CD4-positive, CD25-positive, alpha-beta regulatory T cell (primary cell): ENCODE results near the gene GCNA. TPM values are rescaled to one million over a fixed set of nuclear protein-coding genes. Genes with fewer than 3 reads are reported as not detected.

Experiments used
- ATAC-seq, 2 donors: fragments of 150-1000 bp; cut with Tn5 transposase; one replicate each; pipeline ENCODE4 v1.10.0; 2021; ENCODE audit warnings: low read depth in 2 of 2, moderate number of reproducible peaks in 2 of 2, moderate library complexity in 1 of 2
- DNase-seq, 3 donors: peaks; one replicate each; pipeline versions ENCODE4 v3.0.0 to v3.0.0-alpha.2; 2012 to 2022; ENCODE audit warnings: mixed read lengths in 1 of 3
- H3K27ac ChIP-seq: one replicate; pipeline ENCODE4 v1.7.0; 2013; ENCODE audit warnings: mild to moderate bottlenecking, low read length; ENCODE audit not compliant: insufficient read depth, poor library complexity, severe bottlenecking
- H3K27me3 ChIP-seq: one replicate; pipeline ENCODE4 v1.7.0; 2013; ENCODE audit warnings: low read length; ENCODE audit not compliant: control insufficient read depth, insufficient read depth
- H3K36me3 ChIP-seq: one replicate; pipeline ENCODE4 v1.7.0; 2013; ENCODE audit warnings: mild to moderate bottlenecking, low read length, moderate library complexity; ENCODE audit not compliant: control insufficient read depth, insufficient read depth
- H3K4me1 ChIP-seq: 2 replicates; pipeline ENCODE4 v1.7.0; 2013; ENCODE audit warnings: mild to moderate bottlenecking, low read length; ENCODE audit not compliant: insufficient read depth, control insufficient read depth, poor library complexity, severe bottlenecking
- H3K4me3 ChIP-seq: one replicate; pipeline ENCODE4 v1.7.0; 2013; ENCODE audit warnings: low read depth, mild to moderate bottlenecking, low read length, moderate library complexity
- H3K9me3 ChIP-seq, 2 experiments: 1 replicate in 1 of 2; 2 replicates in 1 of 2; pipeline ENCODE4 v1.7.0; 2013; ENCODE audit warnings: low read length in 2 of 2, mild to moderate bottlenecking in 1 of 2, moderate library complexity in 1 of 2; ENCODE audit not compliant: control insufficient read depth in 2 of 2
- H3K27ac Mint-ChIP-seq, 3 donors: one replicate each; pipeline ENCODE4 v1.8.0; 2020 to 2022; ENCODE audit warnings: mild to moderate bottlenecking in 3 of 3, mixed read lengths in 3 of 3, moderate library complexity in 2 of 3
- H3K27me3 Mint-ChIP-seq: one replicate; pipeline ENCODE4 v1.8.0; 2022; ENCODE audit warnings: mild to moderate bottlenecking, mixed read lengths
- H3K36me3 Mint-ChIP-seq: one replicate; pipeline ENCODE4 v1.8.0; 2020; ENCODE audit warnings: mixed read lengths
- H3K4me1 Mint-ChIP-seq, 4 donors: one replicate each; pipeline ENCODE4 v1.8.0; 2020 to 2022; ENCODE audit warnings: mixed read lengths in 4 of 4, mild to moderate bottlenecking in 1 of 4
- H3K4me3 Mint-ChIP-seq, 4 donors: one replicate each; pipeline ENCODE4 v1.8.0; 2020 to 2022; ENCODE audit warnings: mild to moderate bottlenecking in 4 of 4, mixed read lengths in 4 of 4, moderate library complexity in 3 of 4
- H3K9me3 Mint-ChIP-seq, 7 donors: one replicate each; pipeline ENCODE4 v1.8.0; 2020 to 2022; ENCODE audit warnings: mixed read lengths in 7 of 7, mild to moderate bottlenecking in 3 of 7, moderate library complexity in 2 of 7
- polyA plus RNA-seq, 4 donors: library from polyadenylated mRNA; unstranded; fragments of 300-500 nt; fragmentation: Illumina TruSeq; gene quantifications; one replicate each; pipeline ENCODE4 v1.2.3, GENCODE V29; 2021
- total RNA-seq: library from RNA; stranded (reverse); gene quantifications from one replicate; pipeline ENCODE4 v1.2.3, GENCODE V29; 2022

GCNA gene
- 3.7 TPM for total RNA-seq
- polyA plus RNA-seq: under 1 TPM; 0.20 to 0.65 (median 0.49) TPM

GRCh38 chrX:71578253-71579135 lies at the start of gene GCNA:
GCNA (plus strand) TSS chrX:71578437; CDS start chrX:71580822, 2,385 bp downstream.
- Mint-ChIP-seq H3K27me3 (no peaks in the 10 kb centered on the region), H3K36me3 (peaks cover 8% of the 10 kb centered on the region), H3K27ac (no peak within 1 kb of the TSS), H3K9me3 (no peaks in the 10 kb centered on the region), H3K4me1 (peaks cover 0 to 10% (median 2%) of the 10 kb centered on the region in 4 donors), H3K4me3 (no peak within 1 kb of the TSS)
- Histone ChIP-seq H3K27me3 (no peaks in the 10 kb centered on the region), H3K4me3 (no peak within 1 kb of the TSS), H3K4me1 (no peaks in the 10 kb centered on the region), H3K27ac (no peak within 1 kb of the TSS), H3K36me3 (peaks cover 27% of the 10 kb centered on the region), H3K9me3 (no peaks in the 10 kb centered on the region)
- DNase-seq (no peak), ATAC-seq (no peak)

- Mint-ChIP-seq H3K27me3 (no peaks in the 10 kb centered on the region), H3K36me3 (peaks cover 5% of the 10 kb centered on the region), H3K27ac (peak overlapping the region; percentile 98 to 99 (median 99)), H3K4me3 (peak overlapping the region; percentile 94 to 100 (median 98)), H3K9me3 (peaks cover 0 to 7% (median 0%) of the 10 kb centered on the region in 7 donors), H3K4me1 (peaks cover 8 to 31% (median 14%) of the 10 kb centered on the region in 4 donors)
- peak; percentile 56 to 83 (median 74) for DNase-seq
- no peaks in the 10 kb centered on the region for H3K36me3 ChIP-seq
- no peaks in the 10 kb centered on the region for H3K9me3 ChIP-seq
- H3K4me3 ChIP-seq: peak overlapping the region; percentile 99
- peak overlapping the region; percentile 93 for H3K27ac ChIP-seq
- H3K4me1 ChIP-seq: peaks cover 10% of the 10 kb centered on the region
- ATAC-seq: peak; percentile 68
- no peaks in the 10 kb centered on the region for H3K27me3 ChIP-seq
Observed at GRCh38 chrX:71532078-71532752, 46.0 kb upstream of the GCNA start.

GRCh38 chrX:71532753-71533425 lies 45.3 kb upstream of the GCNA start, which contains the start of gene OGT:
OGT (plus strand) TSS chrX:71533104; CDS start chrX:71533300, 196 bp downstream.
- H3K36me3 Mint-ChIP-seq: peaks cover 8% of the 10 kb centered on the region
- H3K4me3 Mint-ChIP-seq: peak within 1 kb of the TSS; percentile 94 to 100 (median 98)
- Histone ChIP-seq H3K4me1 (peaks cover 11% of the 10 kb centered on the region), H3K27me3 (no peaks in the 10 kb centered on the region), H3K27ac (peak within 1 kb of the TSS; percentile 93), H3K4me3 (peak within 1 kb of the TSS; percentile 99), H3K9me3 (no peaks in the 10 kb centered on the region), H3K36me3 (peaks cover 5% of the 10 kb centered on the region)
- peaks cover 8 to 35% (median 16%) of the 10 kb centered on the region in 4 donors for H3K4me1 Mint-ChIP-seq
- peak within 1 kb of the TSS; percentile 98 to 99 (median 99) for H3K27ac Mint-ChIP-seq
- peak; percentile 85 to 98 (median 93) for DNase-seq
- peaks cover 0 to 7% (median 0%) of the 10 kb centered on the region in 7 donors for H3K9me3 Mint-ChIP-seq
- peak; percentile 79 to 80 for ATAC-seq
- H3K27me3 Mint-ChIP-seq: no peaks in the 10 kb centered on the region

- Histone ChIP-seq H3K4me3 (peak overlapping the region; percentile 99), H3K36me3 (peaks cover 8% of the 10 kb centered on the region), H3K9me3 (no peaks in the 10 kb centered on the region), H3K27ac (peak overlapping the region; percentile 93), H3K27me3 (no peaks in the 10 kb centered on the region), H3K4me1 (peaks cover 17% of the 10 kb centered on the region)
- Mint-ChIP-seq H3K27ac (peak overlapping the region; percentile 98 to 99 (median 99)), H3K4me1 (peaks cover 8 to 40% (median 17%) of the 10 kb centered on the region in 4 donors), H3K36me3 (peaks cover 9% of the 10 kb centered on the region), H3K27me3 (no peaks in the 10 kb centered on the region), H3K4me3 (peak overlapping the region; percentile 94 to 100 (median 98)), H3K9me3 (peaks cover 0 to 7% (median 0%) of the 10 kb centered on the region in 7 donors)
- DNase-seq (no peak), ATAC-seq (no peak)
Observed at GRCh38 chrX:71533516-71533850, 44.8 kb upstream of the GCNA start.

GRCh38 chrX:71533851-71534561 lies 44.2 kb upstream of the GCNA start:
- Histone ChIP-seq H3K27me3 (no peaks in the 10 kb centered on the region), H3K4me1 (peaks cover 22% of the 10 kb centered on the region), H3K4me3 (peak overlapping the region; percentile 99), H3K36me3 (peaks cover 13% of the 10 kb centered on the region), H3K9me3 (no peaks in the 10 kb centered on the region), H3K27ac (peak overlapping the region; percentile 93)
- Mint-ChIP-seq H3K27ac (peak overlapping the region; percentile 98 to 99 (median 99)), H3K4me3 (peak overlapping the region; percentile 94 to 100 (median 98)), H3K27me3 (no peaks in the 10 kb centered on the region), H3K4me1 (peaks cover 8 to 43% (median 18%) of the 10 kb centered on the region in 4 donors), H3K36me3 (peaks cover 9% of the 10 kb centered on the region), H3K9me3 (peaks cover 0 to 7% (median 0%) of the 10 kb centered on the region in 7 donors)
- ATAC-seq: peak; percentile 11 to 23
- peak; percentile 23 to 85 (median 61) for DNase-seq

GRCh38 chrX:71534773-71535544 lies 43.3 kb upstream of the GCNA start:
- peak overlapping the region in 2 of 3 donors; percentile 98 to 99 for H3K27ac Mint-ChIP-seq
- H3K27ac ChIP-seq: peak overlapping the region; percentile 93
- H3K4me3 Mint-ChIP-seq: peak overlapping the region; percentile 94 to 100 (median 98)
- no peak for DNase-seq
- peaks cover 0 to 2% (median 0%) of the 10 kb centered on the region in 7 donors for H3K9me3 Mint-ChIP-seq
- peaks cover 9% of the 10 kb centered on the region for H3K36me3 Mint-ChIP-seq
- no peaks in the 10 kb centered on the region for H3K27me3 Mint-ChIP-seq
- H3K4me1 ChIP-seq: peaks cover 30% of the 10 kb centered on the region
- peaks cover 4 to 43% (median 21%) of the 10 kb centered on the region in 4 donors for H3K4me1 Mint-ChIP-seq
- H3K27me3 ChIP-seq: no peaks in the 10 kb centered on the region
- no peaks in the 10 kb centered on the region for H3K9me3 ChIP-seq
- no peak for ATAC-seq
- H3K36me3 ChIP-seq: peaks cover 13% of the 10 kb centered on the region
- peak overlapping the region; percentile 99 for H3K4me3 ChIP-seq
